RWPE1 (cell line): ENCODE results near the gene TMIE.

ENCODE experiments used
- CTCF ChIA-PET: fragments of 350-600 bp; sonication (Branson Sonifier 250); formaldehyde crosslinking; extraction: SDS; loops from one replicate; lab custom pipeline; 2021; lab: Yijun Ruan, JAX
- POLR2A ChIA-PET: fragments of 400-600 bp; formaldehyde crosslinking; extraction: SDS; loops from one replicate; lab custom pipeline; 2020; ENCODE audit warnings: antibody characterized with exemption; ENCODE audit not compliant: low non-redundant PET; lab: Yijun Ruan, JAX
- DNase-seq: peaks from one replicate; pipeline ENCODE4 v3.0.0; 2012; ENCODE audit warnings: low spot score
- H3K27ac ChIP-seq: fragments of 450-650 bp; 2 replicates; pipeline ENCODE4 v1.5.1; 2017
- CTCF ChIP-seq: fragments of 450-650 bp; conservative IDR thresholded peaks from 2 replicates; pipeline ENCODE4 v1.5.1; 2017; ENCODE audit warnings: low read depth, mild to moderate bottlenecking

The TMIE gene

GRCh38 chr3:46701181-46701939 is at the start of gene TMIE:
TMIE (plus strand) TSS chr3:46701392; CDS start chr3:46701488, 96 bp downstream.
- CTCF ChIA-PET: interaction anchor here (0.5 kb wide), 1 partner anchor 208 kb away, joined by 4 read pairs; no protein-coding TSS in a partner anchor
- DNase-seq: no peak
- no peak within 1 kb of the TSS for H3K27ac ChIP-seq
- TF ChIP-seq CTCF: no peak
- POLR2A ChIA-PET: no interaction called here

- DNase-seq: no peak
- TF ChIP-seq CTCF: no peak
- ChIA-PET CTCF (no interaction called here), POLR2A (no interaction called here)
- H3K27ac ChIP-seq: no peak overlapping the region
Measured at GRCh38 chr3:46655271-46655670, 45.9 kb upstream of the TMIE start.

GRCh38 chr3:46656778-46657556 is 44.2 kb upstream of the TMIE start:
- DNase-seq: no peak
- no peak overlapping the region for H3K27ac ChIP-seq
- POLR2A ChIA-PET: no interaction called here
- CTCF ChIA-PET: no interaction called here
- TF ChIP-seq CTCF: no peak

- ChIA-PET CTCF (interaction anchor here (0.6 to 1.0 kb wide), 3 partner anchors 41 to 171 kb away, joined by 3 to 4 read pairs (median 3); no protein-coding TSS in a partner anchor), POLR2A (interaction anchor here (0.6 kb wide), 1 partner anchor 10 kb away, joined by 3 read pairs; no protein-coding TSS in a partner anchor)
- no peak overlapping the region for H3K27ac ChIP-seq
- no peak for TF ChIP-seq CTCF
- DNase-seq: no peak
Measured at GRCh38 chr3:46659285-46659684, 41.9 kb upstream of the TMIE start.

GRCh38 chr3:46660003-46660402 is 41.2 kb upstream of the TMIE start:
- no peak for TF ChIP-seq CTCF
- ChIA-PET CTCF (interaction anchor here (0.6 to 0.7 kb wide), 2 partner anchors 95 to 386 kb away, joined by 3 read pairs; no protein-coding TSS in a partner anchor), POLR2A (no interaction called here)

More at GRCh38 chr3:46660003-46660402, 41.2 kb upstream of the TMIE start:
- peak overlapping the region; percentile 66 for H3K27ac ChIP-seq
- no peak for DNase-seq
